ENCODE results near the gene B3GNT2.
"Not testable (repeated sequence)": the region's sequence is repeated elsewhere in the genome, so short reads cannot be mapped to it uniquely, and the experiment has no call there.

The B3GNT2 gene

DNA sequence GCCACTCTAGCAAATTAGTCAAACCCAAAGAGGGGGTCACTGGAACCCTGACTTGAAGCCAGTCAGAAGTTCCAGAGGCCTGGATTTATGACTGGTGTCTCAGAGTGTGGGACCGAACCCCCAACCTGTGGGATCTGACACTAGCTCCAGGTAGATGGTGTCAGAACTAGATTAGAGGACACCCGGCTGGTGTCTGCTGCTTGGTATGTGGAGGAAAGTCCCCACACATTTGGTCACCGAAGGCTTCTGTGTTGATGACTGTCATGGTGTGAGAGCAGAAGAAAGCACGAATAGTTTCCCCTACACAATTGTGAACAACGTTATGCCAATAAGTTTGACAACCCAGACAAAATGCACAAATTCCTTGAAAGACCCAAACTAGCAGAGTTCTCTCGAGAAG lies 48.1 kb downstream of the B3GNT2 start:
- DNase-seq, result no peak

DNA sequence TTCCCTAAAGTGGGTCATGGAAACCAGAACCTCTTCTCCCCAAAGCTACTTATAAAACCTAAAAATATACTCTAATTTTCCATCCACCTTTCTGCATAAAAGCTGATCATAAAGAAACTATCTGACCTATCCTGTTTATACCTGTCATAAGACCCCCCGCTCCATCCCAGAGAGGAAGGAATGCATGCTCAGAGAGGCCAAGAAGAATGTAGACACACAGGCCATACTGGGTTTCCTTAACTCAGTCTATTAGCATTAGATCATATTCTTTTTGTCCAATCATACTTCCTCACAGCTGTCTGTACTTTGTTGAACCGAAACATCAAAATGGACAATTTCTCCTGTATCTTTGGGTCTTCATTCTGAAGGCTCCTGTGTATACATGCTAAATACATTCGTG lies 52.3 kb downstream of the B3GNT2 start:
- no peak for DNase-seq

DNA sequence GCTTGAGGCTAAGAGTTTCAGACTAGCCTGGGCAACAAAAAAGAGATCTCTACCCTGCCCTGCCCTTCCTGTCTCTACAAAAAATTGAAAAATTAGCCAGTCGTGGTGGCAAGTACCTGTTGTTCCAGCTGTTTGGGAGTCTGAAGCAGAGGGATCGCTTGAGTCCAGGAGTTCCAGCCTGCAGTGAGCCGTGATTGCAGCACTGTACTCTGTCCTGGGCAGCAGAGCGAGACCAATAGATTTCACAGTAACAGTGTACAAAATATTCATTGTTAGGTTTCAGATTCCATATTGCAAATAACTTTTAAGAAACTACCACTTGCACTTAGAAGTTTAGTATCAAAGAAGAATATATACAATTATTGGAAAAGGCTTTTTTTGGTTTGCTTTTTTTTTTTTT lies 54.3 kb downstream of the B3GNT2 start:
- no peak for DNase-seq

DNA sequence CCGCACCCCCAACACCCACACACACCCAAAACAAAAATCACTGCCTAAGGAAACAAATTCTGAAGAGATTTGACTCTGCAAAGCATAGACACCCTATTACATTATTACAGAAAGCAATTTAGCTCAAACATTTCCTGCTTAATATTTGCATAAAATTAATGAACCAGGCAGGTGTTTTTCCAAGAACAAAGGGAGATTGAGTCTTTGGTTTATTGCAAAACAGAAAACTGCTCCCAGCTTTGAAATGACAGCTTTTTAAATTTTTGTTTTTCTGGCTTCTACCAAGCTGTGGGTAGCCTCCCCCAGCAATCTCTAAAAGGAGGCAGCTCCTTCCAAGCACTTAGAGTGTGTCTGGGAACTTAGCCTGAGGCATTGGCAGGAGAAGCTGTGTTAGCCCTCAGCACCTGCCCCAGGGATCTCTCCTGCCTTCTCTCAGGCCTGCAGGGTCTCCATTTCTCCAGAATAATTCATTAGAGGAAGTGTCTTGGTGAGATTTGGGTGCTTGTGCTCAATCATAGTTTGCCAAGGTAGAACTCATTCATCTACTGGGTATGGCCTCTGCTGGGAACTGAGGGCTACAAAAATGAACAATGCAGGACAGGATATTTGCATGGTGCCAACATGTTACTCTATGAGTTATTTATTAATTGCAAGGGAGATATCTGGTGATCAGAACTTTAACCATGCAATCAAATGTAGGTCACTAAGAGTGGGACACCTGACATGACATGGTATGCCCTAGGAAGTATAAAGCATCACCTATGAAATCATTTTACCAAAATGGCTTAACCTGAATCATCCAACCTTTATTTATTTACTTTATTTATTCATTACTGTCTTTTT lies 58.7 kb downstream of the B3GNT2 start:
- no peak for DNase-seq

DNA sequence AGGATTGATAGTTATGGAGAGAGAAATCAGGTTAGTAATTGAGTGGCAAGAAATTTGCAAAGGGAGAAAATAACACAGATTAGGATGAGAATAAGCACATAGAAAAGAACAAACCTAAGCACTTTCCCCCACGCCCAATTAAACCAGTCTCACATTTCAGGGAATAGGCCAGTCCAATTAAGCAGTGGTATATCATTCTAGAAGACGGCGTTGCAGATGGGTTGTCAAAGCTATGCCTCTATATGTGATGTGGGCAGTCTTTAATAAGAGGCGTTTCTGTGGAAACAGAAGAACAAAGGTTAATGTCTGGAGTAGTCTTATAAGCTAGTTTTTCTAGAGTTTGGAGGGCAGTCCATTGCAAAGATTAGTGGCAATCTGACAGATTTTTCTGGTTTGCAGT lies 61.6 kb downstream of the B3GNT2 start:
- DNase-seq, result no peak

DNA sequence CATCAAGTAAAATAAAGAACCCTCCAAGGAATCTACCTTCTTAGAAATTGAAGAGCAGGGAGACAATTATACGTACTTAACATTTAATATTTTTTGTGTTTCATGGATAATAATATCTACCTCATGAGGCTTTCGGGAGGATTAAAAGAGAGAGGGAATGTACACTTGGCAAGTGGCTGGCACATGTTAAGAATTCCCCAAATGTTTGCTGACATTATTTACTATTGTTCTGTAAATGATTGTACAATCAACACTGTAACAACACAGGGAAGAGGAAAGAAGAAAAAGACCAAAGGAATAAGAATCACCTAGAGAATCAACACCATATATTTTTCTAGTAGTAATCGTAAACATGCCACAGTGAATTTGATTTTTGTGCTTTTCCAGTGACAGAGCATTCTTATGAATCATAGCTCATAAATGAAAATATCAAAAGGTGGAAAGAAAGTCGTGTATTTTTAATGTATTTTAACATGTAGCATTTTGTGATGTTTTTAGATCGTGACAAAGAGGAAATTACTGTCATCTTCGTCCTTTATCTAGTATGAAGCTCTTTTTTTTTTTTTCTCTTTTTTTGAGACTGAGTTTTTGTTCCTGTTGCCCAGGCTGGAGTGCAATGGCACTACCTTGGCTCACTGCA lies 67.3 kb downstream of the B3GNT2 start:
- no peak for DNase-seq

DNA sequence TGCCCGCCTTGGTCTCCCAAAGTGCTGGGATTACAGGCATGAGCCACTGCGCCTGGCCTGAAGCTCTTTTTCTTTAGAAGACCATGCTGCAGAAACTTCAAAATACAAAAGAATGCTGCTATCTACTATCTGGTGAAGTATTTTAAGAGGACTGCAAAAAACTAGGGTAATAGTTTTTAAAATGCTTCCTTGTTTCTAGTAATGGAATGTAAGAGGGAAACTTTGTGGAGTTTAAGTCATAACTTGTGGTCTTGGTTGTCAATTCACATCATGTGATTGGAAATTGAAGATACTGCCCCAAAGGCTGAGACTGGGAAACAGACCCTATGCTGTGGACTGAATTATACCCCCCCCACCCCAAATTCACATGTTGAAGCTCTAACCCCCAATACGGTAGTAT lies 68.3 kb downstream of the B3GNT2 start:
- no peak for DNase-seq

DNA sequence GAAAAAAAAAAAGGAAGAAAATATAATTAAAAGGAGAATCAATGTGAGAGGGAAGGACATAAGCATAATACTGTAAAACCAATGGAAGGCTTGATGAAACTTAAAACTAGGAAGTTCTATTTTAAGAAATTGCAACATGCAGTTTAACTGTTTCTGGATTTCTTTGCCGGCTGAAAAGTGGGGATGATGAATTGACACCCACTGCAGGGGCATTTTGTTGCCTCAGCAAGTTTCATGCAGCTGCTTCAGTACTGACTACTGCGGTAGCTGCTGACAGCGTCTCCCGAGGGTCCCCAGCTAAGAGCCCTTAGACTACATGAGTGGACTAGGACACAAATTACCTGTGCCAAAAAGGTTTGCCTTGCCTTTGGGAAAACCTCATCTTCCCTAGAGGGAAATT lies 69.2 kb downstream of the B3GNT2 start:
- no peak for DNase-seq

DNA sequence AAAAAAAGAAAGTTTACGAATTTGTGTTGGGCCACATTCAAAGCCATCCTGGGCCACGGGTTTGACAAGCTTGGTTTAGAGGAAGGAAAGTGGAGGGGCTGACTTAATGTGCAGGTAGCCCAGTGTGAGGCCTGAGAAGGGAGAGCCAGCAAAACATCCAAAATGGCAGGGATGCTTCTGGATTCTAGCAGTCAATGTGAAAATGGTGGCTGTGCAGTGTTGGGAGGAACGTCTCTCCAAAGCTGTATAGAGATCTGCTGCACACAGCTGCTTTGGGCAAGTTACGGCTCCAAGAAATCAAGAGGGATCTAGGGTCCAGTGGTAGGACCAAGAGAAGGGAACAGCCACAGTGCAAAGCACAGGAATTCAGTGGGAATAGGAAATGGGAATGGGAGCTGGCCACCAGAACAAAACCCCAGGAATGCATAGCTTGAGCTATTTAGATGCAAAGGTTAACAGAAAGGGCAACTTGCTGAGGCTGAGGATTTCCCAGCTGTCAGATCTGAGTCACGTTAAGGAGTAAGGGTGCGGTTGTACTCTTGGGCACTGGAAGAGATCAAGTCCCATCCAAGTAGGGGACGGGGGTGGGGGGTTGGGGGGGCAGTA lies 70.6 kb downstream of the B3GNT2 start:
- DNase-seq, result no peak

DNA sequence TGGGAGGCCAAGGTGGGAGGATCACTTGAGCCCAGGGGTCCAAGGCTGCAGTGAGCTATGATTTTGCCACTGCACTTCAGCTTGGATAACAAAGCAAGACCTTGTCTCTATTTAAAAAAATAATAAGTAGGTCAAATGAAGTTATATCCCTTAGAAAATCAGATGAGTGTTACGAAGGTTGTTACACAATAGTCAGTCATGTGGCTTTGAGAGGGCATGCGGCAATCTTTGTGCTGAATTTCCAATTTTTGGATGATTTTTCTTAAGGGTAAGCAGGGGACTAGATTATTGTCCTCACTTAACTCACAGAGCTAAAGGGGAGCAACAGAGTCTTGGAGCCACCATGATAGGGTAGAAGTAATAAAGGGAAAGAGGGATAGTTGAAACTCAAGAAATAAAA lies 71.8 kb downstream of the B3GNT2 start:
- no peak for DNase-seq

DNA sequence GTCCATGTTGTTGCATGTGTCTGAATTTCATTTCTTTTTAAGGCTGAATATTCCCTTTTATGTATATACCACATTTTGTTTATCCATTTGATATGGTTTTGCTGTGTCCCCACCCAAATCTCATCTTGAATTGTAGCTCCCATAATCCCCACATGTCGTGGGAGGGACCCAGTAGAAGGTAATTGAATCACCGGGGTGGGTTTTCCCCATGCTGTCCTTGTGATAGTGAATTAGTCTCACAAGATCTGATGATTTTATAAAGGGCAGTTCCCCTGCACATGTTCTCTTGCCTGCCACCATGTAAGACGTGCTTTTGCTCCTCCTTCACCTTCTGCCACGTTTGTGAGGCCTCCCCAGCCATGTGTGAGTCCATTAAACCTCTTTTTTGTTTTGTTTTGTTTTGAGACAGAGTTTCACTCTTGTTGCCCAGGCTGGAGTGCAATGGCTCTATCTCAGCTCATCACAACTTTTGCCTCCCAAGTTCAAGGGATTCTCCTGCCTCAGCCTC lies 72.8 kb downstream of the B3GNT2 start:
- DNase-seq, result not testable (repeated sequence)

DNA sequence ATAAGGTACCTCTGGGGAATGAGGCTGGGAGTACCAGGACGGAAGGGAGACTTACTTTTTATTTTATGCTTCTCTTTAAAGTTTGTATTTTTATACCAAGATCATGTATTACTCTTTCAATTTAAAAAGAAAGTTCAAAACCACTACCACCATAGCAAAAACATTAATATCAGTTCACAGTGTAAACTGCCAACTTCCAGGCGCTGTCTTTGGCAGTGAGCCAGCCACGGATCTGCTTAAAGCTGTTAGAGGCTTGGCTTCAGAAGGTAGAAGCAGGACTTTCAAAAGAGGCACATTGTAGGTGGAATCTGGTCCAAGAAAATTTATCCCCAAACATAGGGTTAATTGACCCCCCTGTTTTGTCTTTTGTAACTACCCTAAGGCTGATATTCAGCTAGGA lies 74.8 kb downstream of the B3GNT2 start:
- DNase-seq, result no peak

All from NK-92 treated with Interleukin-12 subunit alpha and Interleukin-12 subunit beta, amount 100 ng/mL, for 24 hours (cell line).